ENCODE results near the gene ZNF281. TPM values are rescaled to one million over a fixed set of nuclear protein-coding genes. Genes with fewer than 3 reads are reported as not detected.

Gene ZNF281
- total RNA-seq, 4 donors from 2014 or later: 2.5 to 8.6 (median 6.3) TPM

- no peak overlapping the region for H3K4me3 ChIP-seq
- H3K36me3 ChIP-seq: no peaks in the 10 kb centered on the region
- no peaks in the 10 kb centered on the region for H3K27me3 ChIP-seq
- no peak overlapping the region for H3K27ac ChIP-seq
- intact Hi-C loops (cut with DNase I): no loop called here
- TF ChIP-seq CTCF (IDR thresholded peaks at IDR 0.05) (no peak), POLR2A (IDR thresholded peaks at IDR 0.05) (no peak)
- 86% methylated on average over 2 of the region's 2 CpGs for WGBS, 2 donors
- DNase-seq: no peak
- no peaks in the 10 kb centered on the region for H3K4me1 ChIP-seq
- no peaks in the 10 kb centered on the region for H3K9me3 ChIP-seq
Measured at GRCh38 chr1:200429221-200429751, 19.4 kb upstream of the ZNF281 start.

DNA sequence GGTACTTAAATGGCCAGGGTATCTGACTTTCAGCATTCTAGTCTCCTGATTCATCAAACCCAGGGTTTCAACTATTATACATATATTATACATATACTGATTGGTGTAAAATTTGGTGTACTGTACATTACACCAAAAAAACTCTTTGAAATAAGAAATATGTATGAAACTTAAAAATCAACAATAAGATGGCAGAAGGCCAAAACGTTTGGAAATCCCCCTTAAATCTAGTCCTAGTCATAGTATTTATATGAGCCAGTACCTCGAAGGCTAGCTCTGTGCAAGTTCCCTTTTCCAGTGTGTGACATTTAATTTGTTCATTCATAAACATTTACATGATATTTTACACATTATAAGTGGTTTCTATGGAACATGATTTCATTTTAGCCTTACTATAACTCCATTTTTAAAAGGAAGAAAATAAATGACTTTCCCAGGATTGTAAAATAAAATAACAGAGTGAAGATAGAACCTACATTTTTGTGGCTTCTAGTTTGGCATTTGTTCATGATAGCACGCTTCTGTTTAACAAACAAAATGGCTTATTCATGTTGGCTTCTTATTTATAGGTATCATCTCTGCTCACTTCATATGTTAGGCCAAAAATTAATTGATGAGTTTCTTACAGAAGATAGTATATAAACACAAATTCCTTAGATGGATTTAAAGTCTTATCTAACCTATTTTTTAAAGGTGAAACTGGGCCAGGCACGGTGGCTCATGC is 18.8 kb upstream of the ZNF281 start:
- no peaks in the 10 kb centered on the region for H3K27me3 ChIP-seq
- intact Hi-C loops (cut with DNase I): no loop called here
- no peak for DNase-seq
- H3K4me3 ChIP-seq: no peak overlapping the region
- no peak overlapping the region for H3K27ac ChIP-seq
- no peaks in the 10 kb centered on the region for H3K36me3 ChIP-seq
- H3K4me1 ChIP-seq: no peaks in the 10 kb centered on the region
- TF ChIP-seq POLR2A (IDR thresholded peaks at IDR 0.05) (no peak), CTCF (IDR thresholded peaks at IDR 0.05) (no peak)
- 43 to 45% methylated on average over 4 of the region's 4 CpGs for WGBS, 2 donors
- H3K9me3 ChIP-seq: no peaks in the 10 kb centered on the region

DNA sequence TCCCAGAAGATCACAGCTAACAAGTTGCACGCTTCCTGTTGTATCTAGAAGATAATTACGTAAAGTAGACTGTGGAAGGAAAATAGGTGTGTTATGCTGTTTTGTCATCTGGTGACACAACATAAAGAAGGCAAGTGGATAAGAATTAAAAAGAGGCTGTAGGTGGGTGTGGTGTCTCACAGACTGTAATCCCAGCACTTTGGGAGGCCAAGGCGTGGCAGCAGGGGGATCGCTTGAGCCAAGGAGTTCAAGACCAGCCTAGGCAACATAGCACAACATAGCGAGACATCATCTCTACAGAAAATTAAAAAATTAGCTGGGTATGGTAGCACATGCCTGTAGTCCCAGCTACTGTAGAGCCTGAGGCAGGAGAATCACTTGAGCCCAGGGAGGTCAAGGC is 17.9 kb upstream of the ZNF281 start:
- Histone ChIP-seq H3K27me3 (no peaks in the 10 kb centered on the region), H3K27ac (no peak overlapping the region), H3K4me1 (no peaks in the 10 kb centered on the region), H3K4me3 (no peak overlapping the region), H3K9me3 (no peaks in the 10 kb centered on the region), H3K36me3 (no peaks in the 10 kb centered on the region)
- intact Hi-C loops (cut with DNase I): no loop called here
- WGBS, 2 donors: 78 to 79% methylated on average over 5 of the region's 5 CpGs
- DNase-seq: no peak
- TF ChIP-seq POLR2A (IDR thresholded peaks at IDR 0.05): no peak
- TF ChIP-seq CTCF (IDR thresholded peaks at IDR 0.05): no peak

GRCh38 chr1:200426196-200426595 is 16.4 kb upstream of the ZNF281 start:
- Histone ChIP-seq H3K27ac (no peak overlapping the region), H3K4me1 (no peaks in the 10 kb centered on the region), H3K9me3 (no peaks in the 10 kb centered on the region), H3K36me3 (no peaks in the 10 kb centered on the region), H3K4me3 (no peak overlapping the region), H3K27me3 (no peaks in the 10 kb centered on the region)
- 93 to 94% methylated on average over 2 of the region's 2 CpGs for WGBS, 2 donors
- no peak for TF ChIP-seq CTCF (IDR thresholded peaks at IDR 0.05)
- no peak for TF ChIP-seq POLR2A (IDR thresholded peaks at IDR 0.05)
- intact Hi-C loops (cut with DNase I): no loop called here
- no peak for DNase-seq

DNA sequence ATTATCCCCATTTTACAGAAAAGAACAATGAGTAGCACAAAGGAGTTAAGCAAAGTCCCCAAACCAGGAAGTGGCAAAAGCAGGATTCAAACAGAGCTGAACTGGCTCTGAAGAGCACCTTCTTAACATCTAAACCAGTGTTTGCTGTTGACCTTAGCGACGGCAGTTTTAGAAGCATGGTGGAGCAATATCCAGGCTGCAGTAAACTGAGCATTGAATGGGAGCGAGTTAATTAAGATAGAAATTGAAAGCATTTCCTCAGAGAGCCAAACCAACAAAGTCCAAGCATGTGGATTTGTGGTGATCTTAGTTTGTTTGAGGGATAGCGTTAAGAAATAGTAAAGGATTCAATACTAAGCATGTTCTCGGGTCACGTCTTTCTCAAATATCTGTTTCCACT is 13.4 kb upstream of the ZNF281 start:
- no peaks in the 10 kb centered on the region for H3K9me3 ChIP-seq

More for the DNA sequence above, 13.4 kb upstream of the ZNF281 start:
- H3K27ac ChIP-seq: no peak overlapping the region
- WGBS, 2 donors: 85 to 92% methylated on average over 6 of the region's 6 CpGs
- H3K27me3 ChIP-seq: no peaks in the 10 kb centered on the region
- H3K4me3 ChIP-seq: no peak overlapping the region
- H3K36me3 ChIP-seq: no peaks in the 10 kb centered on the region
- intact Hi-C loops (cut with DNase I): no loop called here
- DNase-seq: no peak
- H3K4me1 ChIP-seq: no peaks in the 10 kb centered on the region
- TF ChIP-seq CTCF (IDR thresholded peaks at IDR 0.05) (no peak), POLR2A (IDR thresholded peaks at IDR 0.05) (no peak)

Measured in esophagus squamous epithelium (tissue), 5 donors.